ENCODE results near the gene SLFN11. TPM values are rescaled to one million over a fixed set of nuclear protein-coding genes. Genes with fewer than 3 reads are reported as not detected.
"Not testable (repeated sequence)": the region's sequence is repeated elsewhere in the genome, so short reads cannot be mapped to it uniquely, and the experiment has no call there.

Gene SLFN11
- total and polyA plus RNA-seq, 2 of the 4 experiments (the other 2 are of a cell fraction) = 29.9 to 144 TPM

- H2AK5ac ChIP-seq (ENCODE audit: low read depth, low read length); H3K9me1 ChIP-seq (ENCODE audit: insufficient read depth, low read length); H2BK20ac ChIP-seq (ENCODE audit: low read depth, low read length); H4K91ac ChIP-seq (ENCODE audit: insufficient read depth, low read depth, low read length); H2BK15ac ChIP-seq (ENCODE audit: low read depth, low read length); H4K20me1 ChIP-seq (ENCODE audit: insufficient read depth, low read length); DNase-seq; H2AFZ ChIP-seq (replicated peaks; ENCODE audit: low read length, poor library complexity); ATAC-seq (ENCODE audit: low read depth); in situ Hi-C loops (cut with MboI; ENCODE audit: low sequenced_read_pairs); H3K9me3 ChIP-seq (ENCODE audit: control insufficient read depth, insufficient read depth, low read length); H3K23ac ChIP-seq (ENCODE audit: low read depth, low read length); H4K8ac ChIP-seq (ENCODE audit: low read depth in 2 of 2, low read length in 2 of 2); H3K9ac ChIP-seq (ENCODE audit: low read depth, low read length); H4K5ac ChIP-seq (ENCODE audit: low read depth, low read length); H3K36me3 ChIP-seq (ENCODE audit: control insufficient read depth, insufficient read depth, low read length); H3K27ac ChIP-seq (ENCODE audit: insufficient read depth, low read length); H3K14ac ChIP-seq (replicated peaks; ENCODE audit: low read depth, low read length); H2AK9ac ChIP-seq (replicated peaks; ENCODE audit: low read depth, low read length, poor library complexity); H2BK5ac ChIP-seq (ENCODE audit: low read depth, low read length, poor library complexity, severe bottlenecking); H3K27me3 ChIP-seq (ENCODE audit: control insufficient read depth, insufficient read depth, low read length); H2BK120ac ChIP-seq (ENCODE audit: low read depth, low read length); CTCF ChIA-PET; H3K4ac ChIP-seq (ENCODE audit: low read depth, low read length); H3K4me2 ChIP-seq (ENCODE audit: low read depth, low read length); H3K4me3 ChIP-seq (ENCODE audit: insufficient read depth, low read depth, low read length); H3K79me1 ChIP-seq (ENCODE audit: low read depth in 1 of 2, low read length in 2 of 2); intact Hi-C loops (cut with micrococcal nuclease); H3K56ac ChIP-seq (ENCODE audit: extremely low read depth, insufficient read depth, low read length); BruUV-seq (replicated peaks); H3K18ac ChIP-seq (ENCODE audit: low read depth, low read length); POLR2A ChIA-PET (ENCODE audit: unreplicated experiment); H3K4me1 ChIP-seq (ENCODE audit: control insufficient read depth, insufficient read depth, low read length): not testable (repeated sequence)
- dilution Hi-C loops (cut with HindIII; ENCODE audit: low sequenced_read_pairs, unreplicated experiment) = loop anchor here (25.0 kb wide), 1 partner anchor 228 kb away; the partner anchor contains the start of gene SLFN12L
- no CpG with 5 or more reads among the region's 3 CpGs for WGBS, 2 experiments (ENCODE audit: extremely low coverage in 2 of 2, insufficient read length in 1 of 2)
These were observed 64.1 kb downstream of the SLFN11 start for GRCh38 chr17:35309345-35309744.

Small RNAs within 50 kb of the gene (microRNA-seq; reads per million reads assigned to microRNA genes)
- gene AC060766.3 (ENCODE audit: insufficient read depth, insufficient read length) (not detected), gene AC060766.5 (ENCODE audit: insufficient read depth, insufficient read length) (not detected)

Small RNAs within 50 kb of the gene (small RNA-seq; reads per million reads assigned to genes)
- 0 reads per million in 5 experiments for gene AC060766.3
- gene AC060766.5 = 0 reads per million in 5 experiments

Other genes starting within 250 kb of the SLFN11 start
- 23.7 and 24.4 TPM in 2 replicates for gene NLE1, start 231.3 kb downstream of the SLFN11 start, total RNA-seq (2012; rRNA removed)
- 18.0 and 18.6 TPM in 2 replicates for gene NLE1, start 231.3 kb downstream of the SLFN11 start, polyA plus RNA-seq (2012; rRNA removed)
- not detected in 2 replicates for gene UNC45B, start 225.8 kb downstream of the SLFN11 start, total RNA-seq (2012; rRNA removed)
- not detected in 2 replicates for gene UNC45B, start 225.8 kb downstream of the SLFN11 start, polyA plus RNA-seq (2012; rRNA removed)
- not detected in 2 replicates for gene SLC35G3, start 179.2 kb downstream of the SLFN11 start, total RNA-seq (2012; rRNA removed)
- not detected in 2 replicates for gene SLC35G3, start 179.2 kb downstream of the SLFN11 start, polyA plus RNA-seq (2012; rRNA removed)
- 48.9 and 64.2 TPM in 2 replicates for gene SLFN5, start 130.5 kb downstream of the SLFN11 start, total RNA-seq (2012; rRNA removed)
- gene SLFN5, start 130.5 kb downstream of the SLFN11 start, polyA plus RNA-seq (2012; rRNA removed) = 10.3 and 13.0 TPM in 2 replicates
- 38.9 and 48.6 TPM in 2 replicates for gene SLFN12, start 58.9 kb upstream of the SLFN11 start, total RNA-seq (2012; rRNA removed)
- 13.5 and 16.6 TPM in 2 replicates for gene SLFN12, start 58.9 kb upstream of the SLFN11 start, polyA plus RNA-seq (2012; rRNA removed)
- 2.5 and 3.9 TPM in 2 replicates for gene SLFN13, start 75.1 kb upstream of the SLFN11 start, total RNA-seq (2012; rRNA removed)
- 1.4 and 1.7 TPM in 2 replicates for gene SLFN13, start 75.1 kb upstream of the SLFN11 start, polyA plus RNA-seq (2012; rRNA removed)
- under 0.01 and 0.18 TPM in 2 replicates for gene SLFN12L, start 164.1 kb upstream of the SLFN11 start, total RNA-seq (2012; rRNA removed)
- 0.04 TPM in 1 of 2 replicates, not detected in the other for gene SLFN12L, start 164.1 kb upstream of the SLFN11 start, polyA plus RNA-seq (2012; rRNA removed)
- gene SLFN14, start 187.2 kb upstream of the SLFN11 start, total RNA-seq (2012; rRNA removed) = not detected in 2 replicates
- gene SLFN14, start 187.2 kb upstream of the SLFN11 start, polyA plus RNA-seq (2012; rRNA removed) = not detected in 2 replicates
- 6.7 and 7.9 TPM in 2 replicates for gene PEX12, start 204.9 kb upstream of the SLFN11 start, total RNA-seq (2012; rRNA removed)
- gene PEX12, start 204.9 kb upstream of the SLFN11 start, polyA plus RNA-seq (2012; rRNA removed) = 4.5 and 4.6 TPM in 2 replicates
- gene AP2B1, start 213.7 kb upstream of the SLFN11 start, total RNA-seq (2012; rRNA removed) = 95.3 and 125 TPM in 2 replicates
- 96.5 and 102 TPM in 2 replicates for gene AP2B1, start 213.7 kb upstream of the SLFN11 start, polyA plus RNA-seq (2012; rRNA removed)

All from IMR-90 (cell line).